Smooth muscle cell (in vitro differentiated cells): ENCODE data around the gene CACTIN. TPM values are rescaled to one million over a fixed set of nuclear protein-coding genes. Genes with fewer than 3 reads are reported as not detected.

Experiments
- DNase-seq: peaks from one replicate; lab custom pipeline; 2025; ENCODE audit not compliant: unreplicated experiment; lab: John Stamatoyannopoulos, UW
- H2AFZ ChIP-seq: fragments of 200-600 bp; sonication (generic); 2 replicates; pipeline ENCODE4 v1.6.0; 2016; ENCODE audit warnings: antibody characterized with exemption, low read depth, mild to moderate bottlenecking
- H3F3A ChIP-seq: fragments of 200-600 bp; sonication (generic); 2 replicates; pipeline ENCODE4 v1.6.0; 2017; ENCODE audit warnings: antibody characterized with exemption, low read depth
- H3K27ac ChIP-seq: fragments of 200-600 bp; sonication (generic); 2 replicates; pipeline ENCODE4 v1.5.1; 2016; ENCODE audit warnings: low read depth, mild to moderate bottlenecking
- H3K27me3 ChIP-seq: fragments of 200-600 bp; sonication (generic); 2 replicates; pipeline ENCODE4 v1.6.1; 2016; ENCODE audit warnings: low read depth, mild to moderate bottlenecking
- H3K36me3 ChIP-seq: fragments of 200-600 bp; sonication (generic); 2 replicates; pipeline ENCODE4 v1.5.1; 2016; ENCODE audit warnings: low read depth
- H3K4me1 ChIP-seq: fragments of 200-600 bp; sonication (generic); 2 replicates; pipeline ENCODE4 v1.5.1; 2016; ENCODE audit warnings: low read depth
- H3K4me2 ChIP-seq: fragments of 200-600 bp; sonication (generic); 2 replicates; pipeline ENCODE4 v1.6.0; 2016; ENCODE audit warnings: mild to moderate bottlenecking
- H3K4me3 ChIP-seq: fragments of 200-600 bp; sonication (generic); 2 replicates; pipeline ENCODE4 v1.5.1; 2016; ENCODE audit warnings: mild to moderate bottlenecking
- H3K79me2 ChIP-seq: fragments of 200-600 bp; sonication (generic); 2 replicates; pipeline ENCODE4 v1.6.0; 2016; ENCODE audit warnings: low read depth, mild to moderate bottlenecking
- H3K9ac ChIP-seq: fragments of 200-600 bp; sonication (generic); 2 replicates; pipeline ENCODE4 v1.6.0; 2016; ENCODE audit warnings: low read depth
- H3K9me3 ChIP-seq: fragments of 200-600 bp; sonication (generic); replicated peaks from 2 replicates; pipeline ENCODE4 v1.5.1; 2016; ENCODE audit warnings: low read depth
- H4K20me1 ChIP-seq: fragments of 200-600 bp; sonication (generic); 2 replicates; pipeline ENCODE4 v1.6.0; 2016; ENCODE audit warnings: low read depth
- WGBS: methylation state at CpG from one replicate; pipeline ENCODE4 v1.1.7; 2016; ENCODE audit warnings: low lambda C conversion rate; 5-methylcytosine and 5-hydroxymethylcytosine counted together
- polyA plus RNA-seq: library from polyadenylated mRNA; unstranded; fragments of >200 nt; fragmentation: Nextera tagmentation; extraction: Ambion mirVana; gene quantifications from 2 replicates; pipeline ENCODE4 v1.2.1, GENCODE V29; 2016
- total RNA-seq: library from RNA; depleted of rRNA; stranded (reverse); fragments of >200 nt; gene quantifications from 2 replicates; pipeline ENCODE4 v1.2.3, GENCODE V29; 2014
- TF ChIP-seq, protein P1 (sequence below): fragments of 200-600 bp; sonication (generic); IDR thresholded peaks from 2 replicates; pipeline ENCODE4 v1.5.1; 2017; ENCODE audit warnings: borderline replicate concordance, mild to moderate bottlenecking, antibody characterized with exemption; ENCODE audit not compliant: insufficient read depth, poor library complexity, severe bottlenecking

CACTIN gene
- total and polyA plus RNA-seq, 2 experiments from 2014 or later = 16.7 to 22.5 TPM

DNA sequence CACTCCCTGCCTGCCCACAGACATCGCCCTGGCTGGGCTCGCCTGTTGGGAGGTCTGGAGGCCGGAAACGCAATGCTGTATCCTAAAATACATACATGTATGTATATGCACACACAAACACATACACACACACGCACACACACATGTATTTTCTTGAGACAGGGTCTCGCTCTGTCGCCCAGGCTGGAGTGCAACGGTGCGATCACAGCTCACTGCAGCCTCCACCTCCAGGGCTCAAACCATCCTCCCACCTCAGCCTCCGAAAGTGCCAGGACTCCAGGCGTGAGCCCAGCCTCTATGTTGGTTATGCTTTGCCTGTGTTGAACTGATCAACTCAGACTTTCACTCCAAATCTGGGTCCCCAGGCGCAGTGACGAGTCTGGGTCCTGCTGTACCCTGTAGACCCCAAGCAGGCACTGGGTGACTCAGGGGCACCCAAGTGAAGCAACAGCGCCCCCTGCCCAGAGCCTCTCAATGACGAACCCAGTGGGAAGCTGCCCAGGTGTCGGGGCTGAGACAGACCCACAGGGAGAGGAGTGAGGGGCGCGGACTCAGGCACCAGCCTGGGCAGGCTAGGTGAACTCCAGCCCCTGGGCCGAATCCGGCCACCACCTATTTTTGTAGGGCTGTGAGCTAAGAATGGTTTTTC is 27.4 kb upstream of the CACTIN start:
- no peaks in the 10 kb centered on the region for H3K27me3 ChIP-seq
- H3K9ac ChIP-seq = no peak overlapping the region
- no peak overlapping the region for H2AFZ ChIP-seq
- no peak overlapping the region for H3K4me2 ChIP-seq
- WGBS = 97% methylated on average over 20 of the region's 20 CpGs
- H3K79me2 ChIP-seq = no peaks in the 10 kb centered on the region
- H3K36me3 ChIP-seq = no peaks in the 10 kb centered on the region
- TF ChIP-seq, protein P1, sequence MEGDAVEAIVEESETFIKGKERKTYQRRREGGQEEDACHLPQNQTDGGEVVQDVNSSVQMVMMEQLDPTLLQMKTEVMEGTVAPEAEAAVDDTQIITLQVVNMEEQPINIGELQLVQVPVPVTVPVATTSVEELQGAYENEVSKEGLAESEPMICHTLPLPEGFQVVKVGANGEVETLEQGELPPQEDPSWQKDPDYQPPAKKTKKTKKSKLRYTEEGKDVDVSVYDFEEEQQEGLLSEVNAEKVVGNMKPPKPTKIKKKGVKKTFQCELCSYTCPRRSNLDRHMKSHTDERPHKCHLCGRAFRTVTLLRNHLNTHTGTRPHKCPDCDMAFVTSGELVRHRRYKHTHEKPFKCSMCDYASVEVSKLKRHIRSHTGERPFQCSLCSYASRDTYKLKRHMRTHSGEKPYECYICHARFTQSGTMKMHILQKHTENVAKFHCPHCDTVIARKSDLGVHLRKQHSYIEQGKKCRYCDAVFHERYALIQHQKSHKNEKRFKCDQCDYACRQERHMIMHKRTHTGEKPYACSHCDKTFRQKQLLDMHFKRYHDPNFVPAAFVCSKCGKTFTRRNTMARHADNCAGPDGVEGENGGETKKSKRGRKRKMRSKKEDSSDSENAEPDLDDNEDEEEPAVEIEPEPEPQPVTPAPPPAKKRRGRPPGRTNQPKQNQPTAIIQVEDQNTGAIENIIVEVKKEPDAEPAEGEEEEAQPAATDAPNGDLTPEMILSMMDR = peak; percentile 26
- no peak for DNase-seq
- peaks cover 2% of the 10 kb centered on the region for H3F3A ChIP-seq
- H3K9me3 ChIP-seq = no peaks in the 10 kb centered on the region
- H3K4me1 ChIP-seq = no peaks in the 10 kb centered on the region
- no peak overlapping the region for H3K4me3 ChIP-seq
- no peak overlapping the region for H3K27ac ChIP-seq
- H4K20me1 ChIP-seq = no peaks in the 10 kb centered on the region

DNA sequence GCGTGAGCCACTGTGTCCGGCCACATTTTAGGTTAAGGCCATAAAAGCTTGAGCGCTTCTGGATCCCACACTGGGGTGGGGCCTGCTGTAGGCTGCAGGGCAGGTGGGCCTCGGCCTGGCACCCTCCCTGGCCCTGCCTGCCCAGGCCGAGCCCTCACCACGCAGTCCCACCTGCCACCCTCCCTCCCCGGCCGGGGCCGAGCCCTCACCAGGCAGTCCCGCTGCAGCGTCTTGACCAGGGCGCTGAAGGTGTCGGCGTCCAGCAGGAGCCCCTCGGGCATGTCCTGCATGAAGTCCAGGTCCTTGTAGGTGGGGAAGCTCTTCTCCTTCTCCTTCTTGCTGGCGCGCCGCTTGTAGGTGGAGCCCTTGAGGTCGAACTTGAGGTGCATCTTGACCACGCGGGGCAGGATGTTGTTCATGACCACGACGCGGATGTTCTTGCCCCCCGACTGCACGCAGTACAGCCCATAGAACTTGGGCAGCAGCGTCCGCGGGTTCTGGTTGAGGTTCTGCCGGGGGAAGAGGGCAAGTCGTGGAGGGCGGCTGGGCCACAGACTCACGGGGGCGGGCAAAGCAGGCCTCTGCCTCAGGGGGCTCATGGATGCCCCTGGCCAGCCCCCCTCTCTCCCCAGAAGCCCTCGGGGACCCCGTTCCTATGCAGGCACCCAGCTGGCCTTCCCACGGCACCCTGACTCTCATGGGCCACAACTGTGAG is 26.6 kb upstream of the CACTIN start:
- no peak overlapping the region for H3K27ac ChIP-seq
- no peak for DNase-seq
- H3K4me1 ChIP-seq = no peaks in the 10 kb centered on the region
- no peak overlapping the region for H3K4me3 ChIP-seq
- no peaks in the 10 kb centered on the region for H3K27me3 ChIP-seq
- no peak overlapping the region for H3K9ac ChIP-seq
- no peaks in the 10 kb centered on the region for H3K79me2 ChIP-seq
- H3K9me3 ChIP-seq = no peaks in the 10 kb centered on the region
- no peak overlapping the region for H2AFZ ChIP-seq
- TF ChIP-seq, protein P1 = no peak
- H4K20me1 ChIP-seq = no peaks in the 10 kb centered on the region
- H3F3A ChIP-seq = peaks cover 2% of the 10 kb centered on the region
- 96% methylated on average over 29 of the region's 37 CpGs for WGBS
- no peak overlapping the region for H3K4me2 ChIP-seq
- H3K36me3 ChIP-seq = no peaks in the 10 kb centered on the region

DNA sequence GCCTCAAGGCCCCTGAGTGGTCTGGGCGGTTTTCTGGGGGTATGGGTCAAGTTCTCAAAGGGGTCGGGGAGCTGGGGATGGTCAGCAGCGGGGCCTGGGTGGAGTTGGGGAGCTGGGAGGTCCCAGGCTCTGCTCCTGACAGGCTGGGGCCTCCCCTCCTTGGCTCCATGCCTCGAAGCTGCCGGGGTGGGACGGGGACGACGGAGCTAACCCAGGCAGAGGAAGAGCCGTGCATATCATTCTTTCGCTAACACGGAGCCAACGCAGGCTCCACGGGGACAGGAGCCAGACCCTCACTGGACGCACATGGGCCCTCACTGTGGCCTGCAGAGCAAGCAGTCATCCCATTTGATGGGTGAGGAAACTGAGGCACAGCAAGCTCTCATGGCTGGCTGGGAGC is 25.8 kb upstream of the CACTIN start:
- H3K9ac ChIP-seq = no peak overlapping the region
- no peak overlapping the region for H3K27ac ChIP-seq
- TF ChIP-seq, protein P1 = no peak
- H3K4me3 ChIP-seq = no peak overlapping the region
- no peaks in the 10 kb centered on the region for H3K27me3 ChIP-seq
- H3F3A ChIP-seq = peaks cover 2% of the 10 kb centered on the region
- H3K79me2 ChIP-seq = no peaks in the 10 kb centered on the region
- no peaks in the 10 kb centered on the region for H4K20me1 ChIP-seq
- H3K4me1 ChIP-seq = no peaks in the 10 kb centered on the region
- no peaks in the 10 kb centered on the region for H3K36me3 ChIP-seq
- no peak overlapping the region for H3K4me2 ChIP-seq
- H3K9me3 ChIP-seq = no peaks in the 10 kb centered on the region
- H2AFZ ChIP-seq = no peak overlapping the region
- DNase-seq = no peak
- WGBS = 95% methylated on average over 12 of the region's 14 CpGs

DNA sequence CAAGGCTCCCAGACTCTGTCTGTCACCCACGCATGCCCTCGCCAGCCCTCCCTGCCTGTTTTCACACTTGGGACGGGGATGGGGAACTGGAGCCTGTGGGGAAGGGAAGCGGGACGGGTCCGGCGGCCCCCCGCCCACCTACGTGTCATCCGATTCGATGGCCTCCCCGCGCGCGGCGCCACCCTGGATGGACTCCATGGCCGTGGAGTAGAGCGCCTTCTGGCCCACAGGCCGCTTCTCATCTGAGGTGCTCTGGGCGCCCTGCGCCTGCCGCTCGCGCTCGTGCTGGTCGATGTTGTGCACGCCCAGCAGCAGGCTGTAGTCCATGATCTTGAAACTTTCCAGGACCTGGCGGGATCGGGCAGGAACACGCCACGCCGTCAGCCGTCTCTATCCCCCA is 25.1 kb upstream of the CACTIN start:
- Histone ChIP-seq H3K36me3 (no peaks in the 10 kb centered on the region), H3K27me3 (no peaks in the 10 kb centered on the region), H3K4me1 (no peaks in the 10 kb centered on the region), H3K4me2 (no peak overlapping the region), H3K9me3 (no peaks in the 10 kb centered on the region), H3K9ac (no peak overlapping the region), H3K4me3 (no peak overlapping the region), H3K27ac (no peak overlapping the region), H3K79me2 (no peaks in the 10 kb centered on the region), H2AFZ (no peak overlapping the region), H3F3A (peaks cover 2% of the 10 kb centered on the region), H4K20me1 (no peaks in the 10 kb centered on the region)
- no peak for DNase-seq
- TF ChIP-seq, protein P1 = no peak
- 97% methylated on average over 28 of the region's 33 CpGs for WGBS
